Measurements from ENCODE around the gene POLH.

DNA sequence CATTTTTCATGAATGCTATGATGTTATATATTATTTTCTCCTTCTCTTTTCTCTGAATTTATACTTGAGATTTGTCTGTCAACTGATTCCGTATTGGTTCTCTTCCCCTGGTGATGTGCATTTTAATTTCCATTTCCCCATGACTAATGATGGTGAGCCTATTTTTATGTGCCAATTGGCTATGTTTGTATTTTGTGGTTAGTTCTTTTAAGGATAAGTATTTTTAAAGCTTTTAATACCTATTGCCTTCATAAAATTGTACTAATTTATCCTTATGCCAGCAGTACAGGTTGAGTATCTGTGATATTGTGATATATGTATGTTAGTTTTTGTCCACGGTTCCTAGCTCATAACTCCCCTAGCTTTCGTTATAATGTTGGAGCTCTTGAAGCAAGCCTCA lies 2.8 kb downstream of the POLH start:
- TF ChIP-seq, protein P1, sequence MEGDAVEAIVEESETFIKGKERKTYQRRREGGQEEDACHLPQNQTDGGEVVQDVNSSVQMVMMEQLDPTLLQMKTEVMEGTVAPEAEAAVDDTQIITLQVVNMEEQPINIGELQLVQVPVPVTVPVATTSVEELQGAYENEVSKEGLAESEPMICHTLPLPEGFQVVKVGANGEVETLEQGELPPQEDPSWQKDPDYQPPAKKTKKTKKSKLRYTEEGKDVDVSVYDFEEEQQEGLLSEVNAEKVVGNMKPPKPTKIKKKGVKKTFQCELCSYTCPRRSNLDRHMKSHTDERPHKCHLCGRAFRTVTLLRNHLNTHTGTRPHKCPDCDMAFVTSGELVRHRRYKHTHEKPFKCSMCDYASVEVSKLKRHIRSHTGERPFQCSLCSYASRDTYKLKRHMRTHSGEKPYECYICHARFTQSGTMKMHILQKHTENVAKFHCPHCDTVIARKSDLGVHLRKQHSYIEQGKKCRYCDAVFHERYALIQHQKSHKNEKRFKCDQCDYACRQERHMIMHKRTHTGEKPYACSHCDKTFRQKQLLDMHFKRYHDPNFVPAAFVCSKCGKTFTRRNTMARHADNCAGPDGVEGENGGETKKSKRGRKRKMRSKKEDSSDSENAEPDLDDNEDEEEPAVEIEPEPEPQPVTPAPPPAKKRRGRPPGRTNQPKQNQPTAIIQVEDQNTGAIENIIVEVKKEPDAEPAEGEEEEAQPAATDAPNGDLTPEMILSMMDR (IDR thresholded peaks at IDR 0.05) = no peak
- TF ChIP-seq POLR2A (IDR thresholded peaks at IDR 0.05) = no peak
